ENCODE data around the gene GLI3. TPM values are rescaled to one million over a fixed set of nuclear protein-coding genes. Genes with fewer than 3 reads are reported as not detected.

Gene GLI3
- total RNA-seq, 6 experiments from 2014 or later: 0.12 to 0.95 (median 0.21) TPM

DNA sequence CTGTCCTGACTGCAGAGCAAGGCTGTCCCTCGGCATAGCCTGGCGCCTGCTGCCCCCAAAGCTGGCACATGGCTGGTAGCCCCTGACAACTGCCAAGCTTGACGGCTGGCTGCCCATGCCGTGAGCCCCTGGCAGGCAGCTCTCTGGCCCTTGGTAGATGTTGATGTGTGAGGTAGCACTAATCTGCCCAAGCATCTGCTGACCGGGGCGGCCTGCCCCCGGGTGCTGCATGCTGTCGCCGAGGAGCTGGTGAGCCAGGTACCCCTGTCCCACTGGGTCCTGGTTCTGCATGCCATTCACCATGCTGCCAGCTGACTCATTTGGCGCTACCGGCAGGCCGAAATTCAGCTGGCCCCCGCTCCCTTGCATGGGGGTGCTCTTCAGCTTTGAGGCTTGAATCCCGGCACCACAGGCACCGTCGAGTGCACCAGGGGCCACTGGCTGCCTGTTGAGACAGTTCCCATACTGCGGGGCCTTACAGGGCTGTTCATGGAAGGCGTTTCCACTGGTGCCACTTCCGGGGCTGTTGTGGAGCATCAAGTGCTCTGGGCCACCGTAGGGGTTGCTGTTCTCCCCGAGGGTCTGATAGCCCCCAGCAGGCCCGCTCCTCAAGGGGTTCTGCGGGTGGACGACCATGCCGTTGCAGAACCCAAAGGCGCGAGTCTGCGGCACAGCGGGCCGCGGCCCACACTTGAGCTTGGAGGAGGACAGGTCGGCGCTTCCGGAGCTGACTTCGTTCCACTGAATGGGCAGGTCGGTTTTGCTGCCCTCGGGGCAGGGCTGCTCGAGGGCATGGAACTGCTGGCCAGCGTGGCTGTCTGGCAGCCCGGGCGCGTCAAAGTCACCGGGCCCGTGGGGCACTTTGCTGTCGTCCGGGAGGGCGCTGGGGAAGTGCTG is 271.9 kb downstream of the GLI3 start:
- no peak overlapping the region for H3K27ac ChIP-seq
- H3K27me3 ChIP-seq: no peaks in the 10 kb centered on the region
- H3K36me3 ChIP-seq: no peaks in the 10 kb centered on the region
- no peaks in the 10 kb centered on the region for H3K9me3 ChIP-seq
- H3K4me3 ChIP-seq: no peak overlapping the region
- intact Hi-C loops (cut with DNase I): no loop called here
- DNase-seq (no peak), ATAC-seq (peak in 1 of 4 donors; percentile 21)
- TF ChIP-seq, protein P1, sequence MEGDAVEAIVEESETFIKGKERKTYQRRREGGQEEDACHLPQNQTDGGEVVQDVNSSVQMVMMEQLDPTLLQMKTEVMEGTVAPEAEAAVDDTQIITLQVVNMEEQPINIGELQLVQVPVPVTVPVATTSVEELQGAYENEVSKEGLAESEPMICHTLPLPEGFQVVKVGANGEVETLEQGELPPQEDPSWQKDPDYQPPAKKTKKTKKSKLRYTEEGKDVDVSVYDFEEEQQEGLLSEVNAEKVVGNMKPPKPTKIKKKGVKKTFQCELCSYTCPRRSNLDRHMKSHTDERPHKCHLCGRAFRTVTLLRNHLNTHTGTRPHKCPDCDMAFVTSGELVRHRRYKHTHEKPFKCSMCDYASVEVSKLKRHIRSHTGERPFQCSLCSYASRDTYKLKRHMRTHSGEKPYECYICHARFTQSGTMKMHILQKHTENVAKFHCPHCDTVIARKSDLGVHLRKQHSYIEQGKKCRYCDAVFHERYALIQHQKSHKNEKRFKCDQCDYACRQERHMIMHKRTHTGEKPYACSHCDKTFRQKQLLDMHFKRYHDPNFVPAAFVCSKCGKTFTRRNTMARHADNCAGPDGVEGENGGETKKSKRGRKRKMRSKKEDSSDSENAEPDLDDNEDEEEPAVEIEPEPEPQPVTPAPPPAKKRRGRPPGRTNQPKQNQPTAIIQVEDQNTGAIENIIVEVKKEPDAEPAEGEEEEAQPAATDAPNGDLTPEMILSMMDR (IDR thresholded peaks at IDR 0.05): no peak
- no peak for TF ChIP-seq POLR2A (IDR thresholded peaks at IDR 0.05)
- WGBS (ENCODE audit: insufficient coverage, low coverage, low lambda C conversion rate, missing lambda C conversion rate): 95% methylated on average over 4 of the region's 47 CpGs
- no peaks in the 10 kb centered on the region for H3K4me1 ChIP-seq

DNA sequence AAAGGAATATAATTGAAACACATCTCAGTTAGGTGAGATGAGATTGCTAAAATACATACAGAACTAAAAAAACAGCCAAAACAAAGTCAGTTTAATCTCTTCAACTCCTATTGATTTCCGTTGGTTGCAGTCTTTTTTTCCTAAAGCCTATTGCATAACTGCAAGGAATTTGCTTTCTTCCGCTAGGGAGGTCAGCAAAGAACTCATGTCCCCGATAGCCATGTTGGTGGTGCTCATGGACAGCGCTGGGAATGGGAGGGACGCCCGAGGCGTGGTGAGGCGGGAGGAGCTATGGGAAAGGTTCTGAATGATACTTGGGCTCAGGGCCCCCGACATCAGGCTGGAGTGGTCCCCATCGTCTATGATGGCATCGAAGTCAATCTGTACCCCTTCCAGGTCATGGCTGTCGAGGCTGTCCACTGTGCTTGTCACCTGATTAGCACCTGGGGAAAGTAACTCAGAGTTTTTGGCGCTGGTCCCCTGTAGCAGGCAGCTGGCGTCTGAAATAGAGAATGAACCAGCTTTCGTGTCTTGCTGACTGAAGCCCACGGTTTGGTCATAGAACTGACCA is 272.7 kb downstream of the GLI3 start:
- Histone ChIP-seq H3K4me3 (no peak overlapping the region), H3K9me3 (no peaks in the 10 kb centered on the region), H3K4me1 (no peaks in the 10 kb centered on the region), H3K27ac (no peak overlapping the region), H3K27me3 (no peaks in the 10 kb centered on the region), H3K36me3 (no peaks in the 10 kb centered on the region)
- intact Hi-C loops (cut with DNase I): no loop called here
- DNase-seq: no peak
- no peak for TF ChIP-seq POLR2A (IDR thresholded peaks at IDR 0.05)
- TF ChIP-seq, protein P1 (IDR thresholded peaks at IDR 0.05): no peak
- ATAC-seq: no peak
- WGBS (ENCODE audit: insufficient coverage, low coverage, low lambda C conversion rate, missing lambda C conversion rate): 69% methylated on average over 8 of the region's 16 CpGs

DNA sequence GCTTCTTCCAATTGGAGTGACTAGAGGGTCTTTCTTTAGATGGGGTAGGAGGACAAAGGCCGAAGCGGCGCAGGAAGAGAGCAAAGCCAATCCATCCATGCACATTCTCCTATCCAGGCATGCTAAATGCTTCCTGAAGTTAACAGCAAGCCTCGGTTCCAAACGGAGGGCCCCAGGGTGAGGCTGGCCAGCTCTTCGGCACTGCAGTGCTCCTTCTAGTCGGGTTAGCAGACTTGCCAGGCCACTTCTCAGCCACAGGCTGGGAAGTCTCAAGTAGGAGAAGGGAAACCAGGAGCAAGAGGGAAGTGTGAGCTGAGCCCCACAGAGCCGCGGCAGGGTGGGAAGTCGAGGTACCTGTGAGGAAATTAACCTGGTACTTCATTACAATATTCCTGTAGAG is 280.3 kb downstream of the GLI3 start:
- H3K4me3 ChIP-seq: no peak overlapping the region

DNA sequence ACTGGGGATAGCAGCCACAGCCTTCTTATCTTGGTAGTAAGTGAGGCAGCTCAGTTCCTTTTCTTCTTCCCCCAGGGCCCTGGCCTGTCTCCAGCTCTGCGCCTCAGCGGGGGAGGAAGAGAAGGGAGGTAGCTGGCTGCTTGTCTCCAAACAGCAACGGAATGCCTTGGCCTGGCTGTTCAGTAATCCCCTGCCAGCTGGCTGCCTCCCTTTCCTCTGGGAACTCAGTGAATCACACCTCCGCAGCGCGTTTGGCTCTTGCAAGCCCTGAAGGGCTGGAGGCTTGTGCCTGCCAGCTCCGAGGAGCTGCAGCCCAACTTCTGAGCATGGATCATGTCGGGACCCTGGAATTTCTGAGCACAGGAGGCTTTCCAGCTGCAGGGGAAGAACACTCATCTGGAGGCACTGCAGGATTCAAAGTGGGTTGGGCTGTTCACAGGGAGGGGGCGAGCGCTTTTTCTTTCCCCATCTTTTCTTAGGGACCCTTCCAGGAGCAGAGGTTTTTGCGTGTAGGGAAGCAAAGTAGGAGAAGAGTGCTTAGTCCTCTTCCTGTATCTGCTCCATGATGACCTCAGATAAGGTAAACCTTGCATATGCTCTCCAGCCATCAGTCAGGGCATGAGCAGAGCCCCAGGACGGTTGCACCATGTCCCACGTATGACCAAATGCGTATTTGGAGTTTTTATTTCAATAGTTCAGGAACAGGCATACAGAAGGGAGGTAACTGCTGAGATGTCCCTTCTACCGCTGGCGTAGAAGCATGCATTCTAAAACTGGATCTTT is 280.9 kb downstream of the GLI3 start:
- 61% methylated on average over 9 of the region's 16 CpGs for WGBS (ENCODE audit: insufficient coverage, low coverage, low lambda C conversion rate, missing lambda C conversion rate)
- H3K27ac ChIP-seq: no peak overlapping the region
- DNase-seq (peak; percentile 66 to 76 (median 71)), ATAC-seq (peak; percentile 84 to 96 (median 88))
- H3K27me3 ChIP-seq: no peaks in the 10 kb centered on the region
- intact Hi-C loops (cut with DNase I): no loop called here
- no peaks in the 10 kb centered on the region for H3K4me1 ChIP-seq
- TF ChIP-seq POLR2A (IDR thresholded peaks at IDR 0.05): no peak
- TF ChIP-seq, protein P1 (IDR thresholded peaks at IDR 0.05): no peak
- no peaks in the 10 kb centered on the region for H3K36me3 ChIP-seq
- no peak overlapping the region for H3K4me3 ChIP-seq
- no peaks in the 10 kb centered on the region for H3K9me3 ChIP-seq

More for the DNA sequence above, 280.3 kb downstream of the GLI3 start:
- intact Hi-C loops (cut with DNase I): no loop called here
- Histone ChIP-seq H3K27ac (no peak overlapping the region), H3K4me1 (no peaks in the 10 kb centered on the region), H3K36me3 (no peaks in the 10 kb centered on the region), H3K27me3 (no peaks in the 10 kb centered on the region), H3K9me3 (no peaks in the 10 kb centered on the region)
- TF ChIP-seq POLR2A (IDR thresholded peaks at IDR 0.05): no peak
- TF ChIP-seq, protein P1 (IDR thresholded peaks at IDR 0.05): no peak
- DNase-seq (no peak), ATAC-seq (no peak)
- WGBS (ENCODE audit: insufficient coverage, low coverage, low lambda C conversion rate, missing lambda C conversion rate): no CpG with 5 or more reads among the region's 10 CpGs
